ENCODE data around the gene IL12RB1. TPM values are rescaled to one million over a fixed set of nuclear protein-coding genes. Genes with fewer than 3 reads are reported as not detected.

Gene IL12RB1
- total and polyA plus RNA-seq, 12 donors = 0.28 to 7.4 (median 1.8) TPM; not detected in 1

- H3K36me3 ChIP-seq (replicated peaks in 1 of 2) = no peaks in the 10 kb centered on the region
- no peak for TF ChIP-seq POLR2A (IDR thresholded peaks at IDR 0.05)
- TF ChIP-seq, protein P1, sequence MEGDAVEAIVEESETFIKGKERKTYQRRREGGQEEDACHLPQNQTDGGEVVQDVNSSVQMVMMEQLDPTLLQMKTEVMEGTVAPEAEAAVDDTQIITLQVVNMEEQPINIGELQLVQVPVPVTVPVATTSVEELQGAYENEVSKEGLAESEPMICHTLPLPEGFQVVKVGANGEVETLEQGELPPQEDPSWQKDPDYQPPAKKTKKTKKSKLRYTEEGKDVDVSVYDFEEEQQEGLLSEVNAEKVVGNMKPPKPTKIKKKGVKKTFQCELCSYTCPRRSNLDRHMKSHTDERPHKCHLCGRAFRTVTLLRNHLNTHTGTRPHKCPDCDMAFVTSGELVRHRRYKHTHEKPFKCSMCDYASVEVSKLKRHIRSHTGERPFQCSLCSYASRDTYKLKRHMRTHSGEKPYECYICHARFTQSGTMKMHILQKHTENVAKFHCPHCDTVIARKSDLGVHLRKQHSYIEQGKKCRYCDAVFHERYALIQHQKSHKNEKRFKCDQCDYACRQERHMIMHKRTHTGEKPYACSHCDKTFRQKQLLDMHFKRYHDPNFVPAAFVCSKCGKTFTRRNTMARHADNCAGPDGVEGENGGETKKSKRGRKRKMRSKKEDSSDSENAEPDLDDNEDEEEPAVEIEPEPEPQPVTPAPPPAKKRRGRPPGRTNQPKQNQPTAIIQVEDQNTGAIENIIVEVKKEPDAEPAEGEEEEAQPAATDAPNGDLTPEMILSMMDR (IDR thresholded peaks at IDR 0.05) = no peak
- H3K27ac ChIP-seq = peak overlapping the region in 3 of 5 donors; percentile 37 to 59 (median 41)
- peak in 1 of 7 donors; percentile 45 for DNase-seq
- peaks cover 6 to 17% of the 10 kb centered on the region in 2 donors for H3K4me1 ChIP-seq (replicated peaks in 1 of 2)
- 13 to 20% (median 15%) methylated on average over 4 to 31 of the region's 31 CpGs for whole genome bisulfite sequencing, 4 donors
- peak overlapping the region in 2 of 4 donors; percentile 3 to 40 for H3K4me3 ChIP-seq
- intact Hi-C loops (cut with DNase I) = no loop called here
- H3K27me3 ChIP-seq = no peaks in the 10 kb centered on the region
- H3K9me3 ChIP-seq (replicated peaks in 1 of 3) = no peaks in the 10 kb centered on the region
These were observed 34.8 kb downstream of the IL12RB1 start for GRCh38 chr19:18051887-18052286.

- peak; percentile 75 to 92 (median 83) for DNase-seq
- TF ChIP-seq, protein P1 (IDR thresholded peaks at IDR 0.05) = no peak
- TF ChIP-seq POLR2A (IDR thresholded peaks at IDR 0.05) = no peak
- no peaks in the 10 kb centered on the region for H3K9me3 ChIP-seq (replicated peaks in 1 of 3)
- H3K4me3 ChIP-seq = no peak overlapping the region
- H3K4me1 ChIP-seq (replicated peaks in 1 of 2) = peaks cover 10 to 34% of the 10 kb centered on the region in 2 donors
- H3K27me3 ChIP-seq = no peaks in the 10 kb centered on the region
- WGBS, 4 donors = 41 to 68% (median 54%) methylated on average over 10 of the region's 10 CpGs
- H3K36me3 ChIP-seq (replicated peaks in 1 of 2) = no peaks in the 10 kb centered on the region
- H3K27ac ChIP-seq = peak overlapping the region in 4 of 5 donors; percentile 32 to 87 (median 68)
- intact Hi-C loops (cut with DNase I) = no loop called here
These were observed 37.3 kb downstream of the IL12RB1 start for GRCh38 chr19:18049385-18049784.

GRCh38 chr19:18046059-18046718 is 40.5 kb downstream of the IL12RB1 start:
- intact Hi-C loops (cut with DNase I) = no loop called here
- 51 to 65% (median 64%) methylated on average over 14 of the region's 14 CpGs for WGBS, 4 donors
- H3K4me1 ChIP-seq (replicated peaks in 1 of 2) = peaks cover 4 to 29% of the 10 kb centered on the region in 2 donors
- peak in 6 of 7 donors; percentile 55 to 77 (median 74) for DNase-seq
- no peaks in the 10 kb centered on the region for H3K27me3 ChIP-seq
- H3K9me3 ChIP-seq (replicated peaks in 1 of 3) = no peaks in the 10 kb centered on the region
- TF ChIP-seq POLR2A (IDR thresholded peaks at IDR 0.05) = no peak
- TF ChIP-seq, protein P1 (IDR thresholded peaks at IDR 0.05) = no peak
- H3K27ac ChIP-seq = peak overlapping the region in 2 of 5 donors; percentile 45 to 76
- H3K4me3 ChIP-seq = no peak overlapping the region
- no peaks in the 10 kb centered on the region for H3K36me3 ChIP-seq (replicated peaks in 1 of 2)

DNA sequence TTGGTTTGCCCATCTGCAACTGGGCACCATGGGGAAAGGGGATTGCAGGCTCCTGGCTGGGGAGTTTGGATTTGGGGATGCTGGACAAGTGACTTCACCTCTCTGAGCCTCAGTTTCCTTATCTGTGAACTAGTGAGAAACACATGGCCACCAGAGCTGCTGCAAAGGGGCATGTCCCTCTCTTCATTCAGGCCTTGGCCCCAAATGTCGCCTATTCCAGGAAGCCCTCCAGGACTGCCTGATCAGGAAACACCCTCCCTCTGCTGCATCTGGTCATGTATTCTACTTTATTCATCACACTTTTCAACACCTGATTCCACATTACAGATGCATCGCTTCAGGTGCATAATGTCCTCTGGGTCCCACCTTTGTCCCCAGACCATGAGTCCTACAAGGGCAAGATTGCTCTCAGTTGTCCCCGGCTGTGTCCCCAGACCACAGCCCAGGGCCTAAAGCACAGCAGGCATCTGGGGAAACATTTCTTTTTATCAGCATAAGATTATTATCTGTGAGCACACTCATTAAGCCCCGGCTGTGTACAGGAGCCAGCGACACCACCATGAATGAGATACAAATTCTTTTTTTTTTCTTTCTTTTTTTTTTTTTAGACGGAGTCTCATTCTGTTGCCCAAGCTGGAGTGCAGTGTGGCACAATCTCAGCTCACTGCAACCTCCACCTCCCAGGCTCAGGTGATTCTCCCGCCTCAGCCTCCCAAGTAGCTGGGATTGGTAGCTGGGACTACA is 41.3 kb downstream of the IL12RB1 start:
- TF ChIP-seq, protein P1 (IDR thresholded peaks at IDR 0.05) = no peak
- TF ChIP-seq POLR2A (IDR thresholded peaks at IDR 0.05) = no peak
- 68 to 75% (median 70%) methylated on average over 6 to 7 of the region's 7 CpGs for WGBS, 4 donors
- intact Hi-C loops (cut with DNase I) = no loop called here

More for the DNA sequence above, 41.3 kb downstream of the IL12RB1 start:
- H3K4me3 ChIP-seq = peak overlapping the region in 2 of 4 donors; percentile 16 to 47
- H3K9me3 ChIP-seq (replicated peaks in 1 of 3) = no peaks in the 10 kb centered on the region
- peaks cover 4 to 24% of the 10 kb centered on the region in 2 donors for H3K4me1 ChIP-seq (replicated peaks in 1 of 2)
- H3K27ac ChIP-seq = peak overlapping the region in 3 of 5 donors; percentile 47 to 76 (median 59)
- H3K27me3 ChIP-seq = no peaks in the 10 kb centered on the region
- no peak for DNase-seq
- no peaks in the 10 kb centered on the region for H3K36me3 ChIP-seq (replicated peaks in 1 of 2)

Measured in adrenal gland (tissue), 12 donors.